Measurements from ENCODE around the gene KDM4B.

- no peak for TF ChIP-seq POLR2AphosphoS5 (IDR thresholded peaks at IDR 0.05; ENCODE audit: low read depth, low read length)
- TF ChIP-seq POLR2A (IDR thresholded peaks at IDR 0.05; ENCODE audit: low read depth, low read length), result no peak
- TF ChIP-seq TAF1 (IDR thresholded peaks at IDR 0.05; ENCODE audit: borderline replicate concordance, low read depth, low read length), result no peak
Measured at GRCh38 chr19:5112175-5112574, 143.3 kb downstream of the KDM4B start.

Data from GM12892 (cell line).